GM12874 (cell line): ENCODE data around the gene PCDH9.

Experiments used
- TF ChIP-seq, protein P1 (sequence below): IDR thresholded peaks from 2 replicates; pipeline ENCODE4 v1.5.1; 2011; ENCODE audit warnings: low read depth, mild to moderate bottlenecking, control low read depth, low read length, moderate library complexity; ENCODE audit not compliant: insufficient read depth

PCDH9 gene

DNA sequence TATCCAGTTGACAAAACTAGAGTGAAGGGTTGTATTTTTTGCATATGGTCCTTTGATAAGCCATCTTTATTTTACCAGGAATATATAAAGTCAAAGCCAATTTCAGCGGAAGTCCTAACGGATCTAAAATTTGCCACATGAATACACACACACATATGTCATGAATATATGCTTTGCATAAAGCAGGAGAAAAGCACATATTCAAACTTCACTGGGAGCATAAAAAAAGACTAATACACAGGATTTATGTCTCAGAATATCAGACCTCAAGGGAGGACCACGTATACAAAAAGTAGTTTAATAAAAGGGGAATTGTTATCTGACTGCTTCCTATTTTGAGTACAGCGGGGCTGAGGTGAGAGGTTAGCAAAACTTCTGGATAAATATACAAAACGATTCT lies 308.7 kb downstream of the PCDH9 start:
- TF ChIP-seq, protein P1, sequence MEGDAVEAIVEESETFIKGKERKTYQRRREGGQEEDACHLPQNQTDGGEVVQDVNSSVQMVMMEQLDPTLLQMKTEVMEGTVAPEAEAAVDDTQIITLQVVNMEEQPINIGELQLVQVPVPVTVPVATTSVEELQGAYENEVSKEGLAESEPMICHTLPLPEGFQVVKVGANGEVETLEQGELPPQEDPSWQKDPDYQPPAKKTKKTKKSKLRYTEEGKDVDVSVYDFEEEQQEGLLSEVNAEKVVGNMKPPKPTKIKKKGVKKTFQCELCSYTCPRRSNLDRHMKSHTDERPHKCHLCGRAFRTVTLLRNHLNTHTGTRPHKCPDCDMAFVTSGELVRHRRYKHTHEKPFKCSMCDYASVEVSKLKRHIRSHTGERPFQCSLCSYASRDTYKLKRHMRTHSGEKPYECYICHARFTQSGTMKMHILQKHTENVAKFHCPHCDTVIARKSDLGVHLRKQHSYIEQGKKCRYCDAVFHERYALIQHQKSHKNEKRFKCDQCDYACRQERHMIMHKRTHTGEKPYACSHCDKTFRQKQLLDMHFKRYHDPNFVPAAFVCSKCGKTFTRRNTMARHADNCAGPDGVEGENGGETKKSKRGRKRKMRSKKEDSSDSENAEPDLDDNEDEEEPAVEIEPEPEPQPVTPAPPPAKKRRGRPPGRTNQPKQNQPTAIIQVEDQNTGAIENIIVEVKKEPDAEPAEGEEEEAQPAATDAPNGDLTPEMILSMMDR = no peak

DNA sequence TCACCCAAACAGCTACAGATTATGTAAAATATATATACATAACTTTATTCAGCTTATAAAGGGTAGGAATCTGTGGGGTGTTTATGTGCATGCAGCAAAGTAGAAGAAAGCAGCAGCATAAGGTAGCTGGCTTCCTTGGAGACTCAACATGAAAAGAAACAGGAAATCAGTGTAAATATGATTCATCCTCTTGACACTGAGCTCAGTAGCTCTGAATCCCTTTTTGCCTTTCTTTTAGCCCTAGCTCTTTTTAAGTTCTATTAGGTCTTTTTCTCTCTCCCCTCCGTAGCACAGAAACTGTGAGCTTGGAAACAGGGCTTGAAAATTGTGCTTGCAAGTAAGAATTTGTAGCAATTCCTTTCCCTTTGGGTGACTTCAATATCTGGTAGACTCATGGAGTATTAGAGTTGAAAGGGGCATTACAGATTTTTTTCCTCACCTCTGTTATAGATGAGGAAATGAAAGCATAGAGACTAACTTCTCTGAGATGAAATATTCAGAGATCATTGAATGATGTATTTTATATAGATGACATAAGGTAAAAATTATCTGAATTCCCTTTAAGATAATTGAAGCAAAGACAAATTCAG lies 314.4 kb downstream of the PCDH9 start:
- TF ChIP-seq, protein P1 = no peak

DNA sequence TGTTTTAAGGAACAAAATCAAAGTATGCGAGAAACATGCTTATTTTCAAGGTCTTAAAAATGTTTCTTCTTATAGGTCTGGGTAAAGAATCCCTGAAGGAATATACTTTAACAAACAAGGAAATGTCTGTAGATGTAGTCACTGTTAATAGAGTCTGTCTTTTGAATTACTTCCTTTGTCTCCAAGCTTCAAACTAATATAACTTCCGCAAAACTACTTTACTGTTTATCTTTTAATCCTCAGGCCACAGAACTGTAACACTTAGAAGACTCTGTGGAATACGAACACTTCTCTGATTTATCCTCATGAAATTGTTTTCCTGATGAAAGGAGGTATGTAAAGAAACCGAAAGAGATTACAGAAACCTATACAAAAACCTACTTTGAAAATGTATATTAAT lies 316.0 kb downstream of the PCDH9 start:
- TF ChIP-seq, protein P1 = no peak

DNA sequence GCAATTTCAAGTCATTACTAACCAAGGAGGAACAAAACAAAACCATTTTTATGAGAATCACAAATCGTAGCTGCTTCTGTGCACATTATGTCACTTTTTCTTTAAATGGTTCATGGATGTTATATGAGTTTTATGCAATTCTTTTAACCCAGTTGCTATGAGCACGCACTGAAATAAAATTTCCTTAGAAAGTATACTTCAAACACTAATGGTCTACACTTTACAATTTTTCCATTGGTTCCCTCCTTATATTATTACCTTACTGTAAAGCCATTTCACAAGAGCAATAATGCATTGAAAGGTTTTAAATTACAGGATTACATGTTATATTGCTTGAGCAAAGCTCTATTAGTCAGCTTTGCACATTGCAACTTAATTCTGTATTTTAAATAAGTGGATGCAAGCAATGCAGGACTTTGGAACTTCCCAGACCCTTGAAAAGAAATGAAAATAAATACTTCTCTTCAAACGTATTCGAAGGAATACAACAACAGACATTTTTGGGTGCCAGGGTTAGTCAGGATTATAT lies 318.7 kb downstream of the PCDH9 start:
- TF ChIP-seq, protein P1 = no peak

DNA sequence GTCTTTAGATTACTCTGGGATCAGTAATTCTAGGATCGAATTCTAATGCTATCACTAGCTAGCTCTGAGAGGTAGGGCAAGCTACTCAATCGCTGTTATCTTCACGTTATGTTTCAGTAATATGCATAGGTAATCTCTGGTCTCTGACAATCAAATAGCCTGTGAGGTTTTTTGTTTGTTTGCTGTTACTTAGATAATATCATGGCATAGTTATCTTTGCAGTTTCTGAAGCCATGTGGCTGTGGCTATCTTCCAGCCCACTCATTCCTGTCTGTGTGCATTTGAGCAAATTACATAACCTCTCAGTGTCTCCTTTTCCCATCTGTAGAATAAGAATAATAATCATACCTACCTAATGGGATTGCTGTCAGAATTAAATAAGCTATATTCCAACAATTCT lies 330.2 kb downstream of the PCDH9 start:
- TF ChIP-seq, protein P1 = no peak

- TF ChIP-seq, protein P1 = no peak
Observed at GRCh38 chr13:66896933-66897332, 333.2 kb downstream of the PCDH9 start.

DNA sequence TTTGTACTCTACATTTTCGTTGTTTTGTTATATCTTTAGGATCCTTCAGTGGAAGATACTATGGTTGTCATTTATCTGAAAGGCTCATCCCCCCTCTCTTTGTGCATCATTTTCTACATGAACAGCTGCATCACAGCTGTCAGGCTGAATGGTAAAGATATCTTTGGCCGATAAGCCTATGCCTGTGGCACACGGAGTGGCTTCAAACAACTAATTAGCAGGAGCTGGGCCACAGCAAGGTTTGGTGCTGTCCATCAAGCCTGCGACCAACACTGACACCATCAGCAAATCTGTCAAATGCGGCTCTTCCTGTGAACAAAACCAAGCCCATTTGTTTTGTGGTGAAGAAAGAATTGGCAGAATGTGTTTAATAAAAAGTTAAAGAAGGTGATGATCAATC lies 334.4 kb downstream of the PCDH9 start:
- TF ChIP-seq, protein P1 = no peak

- TF ChIP-seq, protein P1 = no peak
Observed at GRCh38 chr13:66895320-66895719, 334.8 kb downstream of the PCDH9 start.
